Hematopoietic multipotent progenitor cell (in vitro differentiated cells): ENCODE data around the gene RIOK2. TPM values are rescaled to one million over a fixed set of nuclear protein-coding genes. Genes with fewer than 3 reads are reported as not detected.

ENCODE experiments used
- DNase-seq, 3 donors: peaks; one replicate each; pipeline ENCODE4 v3.0.0-alpha.2; 2011 to 2015; ENCODE audit warnings: low read depth in 2 of 3, low spot score in 2 of 3
- small RNA-seq: library from RNA; depleted of rRNA; stranded (forward); fragments of <200 nt; gene quantifications from one replicate; pipeline ENCODE3, GENCODE V24; 2012
- total RNA-seq: library from RNA; depleted of rRNA; stranded (reverse); fragments of >200 nt; gene quantifications from one replicate; pipeline ENCODE4 v1.2.3, GENCODE V29; 2012

Gene RIOK2
- total RNA-seq, 1 donor: 7.3 TPM

GRCh38 chr5:97131139-97131710 lies 51.8 kb downstream of the RIOK2 start:
- no peak for DNase-seq

- DNase-seq: no peak
Observed at GRCh38 chr5:97127727-97128126, 55.3 kb downstream of the RIOK2 start.

GRCh38 chr5:97125125-97125683 lies 57.8 kb downstream of the RIOK2 start:
- no peak for DNase-seq

GRCh38 chr5:97124335-97124734 lies 58.7 kb downstream of the RIOK2 start:
- no peak for DNase-seq

- DNase-seq: no peak
Observed at GRCh38 chr5:97121848-97122247, 61.2 kb downstream of the RIOK2 start.

- no peak for DNase-seq
Observed at GRCh38 chr5:97120195-97120594, 62.9 kb downstream of the RIOK2 start.

- no peak for DNase-seq
Observed at GRCh38 chr5:97119007-97119390, 64.0 kb downstream of the RIOK2 start.

GRCh38 chr5:97118261-97119006 lies 64.6 kb downstream of the RIOK2 start:
- DNase-seq: no peak

- DNase-seq: no peak
Observed at GRCh38 chr5:97115932-97116331, 67.1 kb downstream of the RIOK2 start.

GRCh38 chr5:97112230-97112629 lies 70.8 kb downstream of the RIOK2 start:
- DNase-seq: no peak

- DNase-seq: no peak
Observed at GRCh38 chr5:97111616-97112015, 71.4 kb downstream of the RIOK2 start.

GRCh38 chr5:97111004-97111403 lies 72.0 kb downstream of the RIOK2 start:
- no peak for DNase-seq

Small RNA genes lying within 50 kb of the gene (small RNA-seq; reads per million reads assigned to genes)
- not detected for gene RNU1-73P

Other genes with a start within 250 kb of the RIOK2 start
- gene LNPEP, start 247.2 kb downstream of the RIOK2 start, total RNA-seq: 36.1 TPM
- not detected for gene LIX1, start 40.6 kb downstream of the RIOK2 start, total RNA-seq